ENCODE measurements around the gene NUBP1. TPM values are rescaled to one million over a fixed set of nuclear protein-coding genes. Genes with fewer than 3 reads are reported as not detected.

Gene NUBP1
- total RNA-seq, 1 donor from 2014 or later, result 20.9 TPM

GRCh38 chr16:10751291-10751697 lies 7.7 kb downstream of the NUBP1 start:
- Histone ChIP-seq H3K9me3 (no peaks in the 10 kb centered on the region), H3K36me3 (peaks cover 0 to 27% of the 10 kb centered on the region in 2 donors), H3K4me3 (no peak overlapping the region), H3K27ac (no peak overlapping the region), H3K27me3 (no peaks in the 10 kb centered on the region), H3K4me1 (peaks cover 1% of the 10 kb centered on the region)
- TF ChIP-seq POLR2A (IDR thresholded peaks at IDR 0.05) (no peak), POLR2AphosphoS5 (IDR thresholded peaks at IDR 0.05; ENCODE audit: insufficient read depth in 1 of 2, low read depth in 1 of 2) (no peak)
- TF ChIP-seq, protein P1, sequence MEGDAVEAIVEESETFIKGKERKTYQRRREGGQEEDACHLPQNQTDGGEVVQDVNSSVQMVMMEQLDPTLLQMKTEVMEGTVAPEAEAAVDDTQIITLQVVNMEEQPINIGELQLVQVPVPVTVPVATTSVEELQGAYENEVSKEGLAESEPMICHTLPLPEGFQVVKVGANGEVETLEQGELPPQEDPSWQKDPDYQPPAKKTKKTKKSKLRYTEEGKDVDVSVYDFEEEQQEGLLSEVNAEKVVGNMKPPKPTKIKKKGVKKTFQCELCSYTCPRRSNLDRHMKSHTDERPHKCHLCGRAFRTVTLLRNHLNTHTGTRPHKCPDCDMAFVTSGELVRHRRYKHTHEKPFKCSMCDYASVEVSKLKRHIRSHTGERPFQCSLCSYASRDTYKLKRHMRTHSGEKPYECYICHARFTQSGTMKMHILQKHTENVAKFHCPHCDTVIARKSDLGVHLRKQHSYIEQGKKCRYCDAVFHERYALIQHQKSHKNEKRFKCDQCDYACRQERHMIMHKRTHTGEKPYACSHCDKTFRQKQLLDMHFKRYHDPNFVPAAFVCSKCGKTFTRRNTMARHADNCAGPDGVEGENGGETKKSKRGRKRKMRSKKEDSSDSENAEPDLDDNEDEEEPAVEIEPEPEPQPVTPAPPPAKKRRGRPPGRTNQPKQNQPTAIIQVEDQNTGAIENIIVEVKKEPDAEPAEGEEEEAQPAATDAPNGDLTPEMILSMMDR (IDR thresholded peaks at IDR 0.05), result no peak
- intact Hi-C loops (cut with DNase I), result loop anchor here (10.0 kb wide), 1 partner anchor 154 kb away; no protein-coding TSS in a partner anchor
- no peak for DNase-seq (ENCODE audit: extremely low spot score in 2 of 2)

- H3K4me3 ChIP-seq, result no peak overlapping the region
- peaks cover 0 to 29% of the 10 kb centered on the region in 2 donors for H3K36me3 ChIP-seq
- no peak for DNase-seq (ENCODE audit: extremely low spot score in 2 of 2)
Observed at GRCh38 chr16:10752843-10753523, 9.3 kb downstream of the NUBP1 start.

GRCh38 chr16:10753670-10754069 lies 10.0 kb downstream of the NUBP1 start:
- Histone ChIP-seq H3K4me1 (no peaks in the 10 kb centered on the region), H3K9me3 (no peaks in the 10 kb centered on the region), H3K27me3 (no peaks in the 10 kb centered on the region), H3K27ac (no peak overlapping the region), H3K36me3 (peaks cover under 1 to 29% of the 10 kb centered on the region in 2 donors), H3K4me3 (no peak overlapping the region)
- intact Hi-C loops (cut with DNase I), result loop anchor here (10.0 kb wide), 1 partner anchor 151 kb away; no protein-coding TSS in a partner anchor
- TF ChIP-seq, protein P1 (IDR thresholded peaks at IDR 0.05), result no peak
- TF ChIP-seq POLR2A (IDR thresholded peaks at IDR 0.05), result no peak
- no peak for TF ChIP-seq POLR2AphosphoS5 (IDR thresholded peaks at IDR 0.05; ENCODE audit: insufficient read depth in 1 of 2, low read depth in 1 of 2)
- DNase-seq (ENCODE audit: extremely low spot score in 2 of 2), result no peak

More at GRCh38 chr16:10752843-10753523, 9.3 kb downstream of the NUBP1 start:
- H3K4me1 ChIP-seq, result no peaks in the 10 kb centered on the region
- H3K27me3 ChIP-seq, result no peaks in the 10 kb centered on the region
- no peak overlapping the region for H3K27ac ChIP-seq
- intact Hi-C loops (cut with DNase I), result loop anchor here (10.0 kb wide), 1 partner anchor 152 kb away; no protein-coding TSS in a partner anchor
- H3K9me3 ChIP-seq, result no peaks in the 10 kb centered on the region
- TF ChIP-seq POLR2AphosphoS5 (IDR thresholded peaks at IDR 0.05; ENCODE audit: insufficient read depth in 1 of 2, low read depth in 1 of 2), result no peak

DNA sequence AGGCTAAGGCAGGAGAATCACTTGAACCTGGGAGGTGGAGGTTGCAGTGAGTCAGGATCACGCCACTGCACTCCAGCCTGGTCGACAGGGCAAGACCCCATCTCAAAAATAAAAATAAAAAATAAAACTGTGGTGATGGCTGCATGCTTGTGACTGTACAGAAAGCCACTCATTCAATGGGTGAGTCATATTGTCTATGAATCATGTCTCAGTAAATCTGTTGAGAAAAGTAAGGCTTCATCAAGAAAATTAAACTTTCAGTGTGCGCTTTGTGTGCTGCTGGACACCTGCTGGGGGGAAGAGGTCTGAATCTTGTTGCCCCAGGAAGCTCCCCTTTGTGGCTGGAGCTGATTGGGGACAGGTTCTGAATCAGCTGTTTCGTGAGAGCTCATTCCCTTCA lies 11.3 kb downstream of the NUBP1 start:
- Histone ChIP-seq H3K27me3 (no peaks in the 10 kb centered on the region), H3K4me3 (no peak overlapping the region), H3K4me1 (no peaks in the 10 kb centered on the region), H3K36me3 (peaks cover 5 to 41% of the 10 kb centered on the region in 2 donors), H3K9me3 (no peaks in the 10 kb centered on the region), H3K27ac (no peak overlapping the region)
- intact Hi-C loops (cut with DNase I), result loop anchor here (10.0 kb wide), 1 partner anchor 150 kb away; no protein-coding TSS in a partner anchor
- DNase-seq (ENCODE audit: extremely low spot score in 2 of 2), result no peak
- TF ChIP-seq POLR2A (IDR thresholded peaks at IDR 0.05) (no peak), POLR2AphosphoS5 (IDR thresholded peaks at IDR 0.05; ENCODE audit: insufficient read depth in 1 of 2, low read depth in 1 of 2) (no peak)
- TF ChIP-seq, protein P1 (IDR thresholded peaks at IDR 0.05), result no peak

GRCh38 chr16:10756574-10756973 lies 12.9 kb downstream of the NUBP1 start:
- no peaks in the 10 kb centered on the region for H3K27me3 ChIP-seq
- intact Hi-C loops (cut with DNase I), result loop anchor here (10.0 kb wide), 1 partner anchor 148 kb away; no protein-coding TSS in a partner anchor
- no peak overlapping the region for H3K4me3 ChIP-seq
- H3K36me3 ChIP-seq, result peaks cover 5 to 54% of the 10 kb centered on the region in 2 donors
- TF ChIP-seq POLR2A (IDR thresholded peaks at IDR 0.05), result no peak
- no peak for DNase-seq (ENCODE audit: extremely low spot score in 2 of 2)
- H3K9me3 ChIP-seq, result no peaks in the 10 kb centered on the region
- H3K27ac ChIP-seq, result no peak overlapping the region
- H3K4me1 ChIP-seq, result no peaks in the 10 kb centered on the region

DNA sequence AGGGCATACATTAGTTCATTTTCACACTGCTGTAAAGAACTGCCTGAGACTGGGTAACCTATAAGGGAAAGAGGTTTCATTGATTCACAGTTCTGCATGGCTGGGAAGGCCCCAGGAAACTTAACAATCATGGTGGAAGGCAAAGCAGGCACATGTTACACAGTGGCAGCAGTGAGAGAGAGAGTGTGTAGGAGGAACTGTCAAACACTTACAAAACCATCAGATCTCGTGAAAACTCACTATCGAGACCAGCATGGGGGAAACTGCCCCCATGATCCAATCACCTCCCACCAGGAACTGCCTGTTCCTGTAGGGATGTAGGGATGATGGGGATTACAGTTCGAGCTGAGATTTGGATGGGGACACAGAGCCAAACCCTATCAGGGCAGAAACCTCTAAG lies 17.2 kb downstream of the NUBP1 start:
- H3K27ac ChIP-seq, result no peak overlapping the region
- H3K4me1 ChIP-seq, result no peaks in the 10 kb centered on the region
- no peaks in the 10 kb centered on the region for H3K27me3 ChIP-seq
- TF ChIP-seq POLR2AphosphoS5 (IDR thresholded peaks at IDR 0.05; ENCODE audit: insufficient read depth in 1 of 2, low read depth in 1 of 2), result no peak
- TF ChIP-seq, protein P1 (IDR thresholded peaks at IDR 0.05), result no peak
- TF ChIP-seq POLR2A (IDR thresholded peaks at IDR 0.05), result no peak
- DNase-seq (ENCODE audit: extremely low spot score in 2 of 2), result no peak
- H3K9me3 ChIP-seq, result no peaks in the 10 kb centered on the region
- H3K4me3 ChIP-seq, result no peak overlapping the region
- intact Hi-C loops (cut with DNase I), result no loop called here
- peaks cover 5 to 84% of the 10 kb centered on the region in 2 donors for H3K36me3 ChIP-seq
